Neutrophil (primary cell): ENCODE measurements around the gene CACNA2D1.

Experiments used
- H3K27ac ChIP-seq: fragments of 200-600 bp; sonication (generic); 2 replicates; pipeline ENCODE4 v1.5.1; 2016; ENCODE audit warnings: mild to moderate bottlenecking, moderate library complexity
- H3K27me3 ChIP-seq: fragments of 200-600 bp; sonication (generic); 2 replicates; pipeline ENCODE4 v1.6.0; 2016; ENCODE audit warnings: mild to moderate bottlenecking
- H3K36me3 ChIP-seq: fragments of 200-600 bp; sonication (generic); 2 replicates; pipeline ENCODE4 v1.5.1; 2017
- H3K4me1 ChIP-seq, 2 experiments: fragments of 200-600 bp in 1 of 2; sonication (generic) in 1 of 2; 1 replicate in 1 of 2; 2 replicates in 1 of 2; pipeline versions ENCODE4 v1.5.1 to v1.6.1; 2013 to 2016; ENCODE audit warnings: low read depth in 1 of 2, low read length in 1 of 2, mild to moderate bottlenecking in 1 of 2, moderate library complexity in 1 of 2; ENCODE audit not compliant: control insufficient read depth in 1 of 2, insufficient read depth in 1 of 2
- H3K4me3 ChIP-seq, 2 experiments: fragments of 200-600 bp in 1 of 2; sonication (generic) in 1 of 2; 1 replicate in 1 of 2; 2 replicates in 1 of 2; pipeline ENCODE4 v1.5.1; 2013 to 2016; ENCODE audit warnings: low read depth in 1 of 2, low read length in 1 of 2, mild to moderate bottlenecking in 1 of 2, moderate library complexity in 1 of 2
- H3K9me3 ChIP-seq: fragments of 200-600 bp; sonication (generic); 2 replicates; pipeline ENCODE4 v1.5.1; 2016
- TF ChIP-seq, protein P1 (sequence below): fragments of 200-600 bp; sonication (generic); IDR thresholded peaks from 2 replicates; pipeline ENCODE4 v1.5.1; 2016; ENCODE audit warnings: antibody characterized with exemption

Gene CACNA2D1

DNA sequence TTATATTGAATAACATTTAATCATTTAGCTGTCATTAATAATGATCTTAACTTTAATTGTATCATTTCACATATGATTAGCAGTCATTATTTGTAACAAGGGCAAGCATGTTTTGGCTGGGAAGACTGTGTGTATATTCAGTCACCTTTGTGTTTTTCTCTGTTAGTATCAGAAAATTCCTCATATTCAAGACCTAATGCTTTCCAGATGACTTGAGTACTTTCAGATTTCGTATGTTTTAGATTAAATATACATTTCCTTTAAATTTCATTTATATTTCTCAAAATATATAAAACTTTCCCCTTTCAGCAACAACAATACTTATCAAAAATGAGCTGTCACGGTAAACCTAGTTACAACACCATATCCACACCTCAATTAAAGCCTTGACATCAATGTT is 6.3 kb upstream of the CACNA2D1 start:
- TF ChIP-seq, protein P1, sequence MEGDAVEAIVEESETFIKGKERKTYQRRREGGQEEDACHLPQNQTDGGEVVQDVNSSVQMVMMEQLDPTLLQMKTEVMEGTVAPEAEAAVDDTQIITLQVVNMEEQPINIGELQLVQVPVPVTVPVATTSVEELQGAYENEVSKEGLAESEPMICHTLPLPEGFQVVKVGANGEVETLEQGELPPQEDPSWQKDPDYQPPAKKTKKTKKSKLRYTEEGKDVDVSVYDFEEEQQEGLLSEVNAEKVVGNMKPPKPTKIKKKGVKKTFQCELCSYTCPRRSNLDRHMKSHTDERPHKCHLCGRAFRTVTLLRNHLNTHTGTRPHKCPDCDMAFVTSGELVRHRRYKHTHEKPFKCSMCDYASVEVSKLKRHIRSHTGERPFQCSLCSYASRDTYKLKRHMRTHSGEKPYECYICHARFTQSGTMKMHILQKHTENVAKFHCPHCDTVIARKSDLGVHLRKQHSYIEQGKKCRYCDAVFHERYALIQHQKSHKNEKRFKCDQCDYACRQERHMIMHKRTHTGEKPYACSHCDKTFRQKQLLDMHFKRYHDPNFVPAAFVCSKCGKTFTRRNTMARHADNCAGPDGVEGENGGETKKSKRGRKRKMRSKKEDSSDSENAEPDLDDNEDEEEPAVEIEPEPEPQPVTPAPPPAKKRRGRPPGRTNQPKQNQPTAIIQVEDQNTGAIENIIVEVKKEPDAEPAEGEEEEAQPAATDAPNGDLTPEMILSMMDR: no peak
- Histone ChIP-seq H3K4me1 (no peaks in the 10 kb centered on the region), H3K27ac (no peak overlapping the region)

DNA sequence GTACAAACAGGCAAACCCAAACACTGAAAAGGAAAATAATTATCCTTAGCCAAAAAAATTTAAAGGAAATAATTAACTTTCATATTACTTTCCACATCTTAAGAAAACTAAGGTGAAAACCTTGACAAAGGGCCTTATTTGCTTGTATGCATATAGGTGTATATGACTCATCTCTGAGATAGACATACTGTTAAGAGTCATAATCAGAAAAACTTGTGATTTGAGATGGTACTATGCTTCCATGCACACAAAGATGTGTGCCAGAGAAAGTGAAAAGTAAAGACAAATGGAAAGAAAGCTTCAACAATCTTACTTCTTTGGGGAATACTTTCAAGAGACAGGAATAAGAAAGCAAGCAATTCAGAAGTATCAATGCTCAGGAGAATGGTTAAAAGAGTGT is 3.3 kb upstream of the CACNA2D1 start:
- H3K36me3 ChIP-seq: no peaks in the 10 kb centered on the region
- no peaks in the 10 kb centered on the region for H3K4me1 ChIP-seq
- peaks cover 63% of the 10 kb centered on the region for H3K27me3 ChIP-seq
- TF ChIP-seq, protein P1: no peak
- H3K9me3 ChIP-seq: no peaks in the 10 kb centered on the region
- H3K4me3 ChIP-seq: no peak overlapping the region
- no peak overlapping the region for H3K27ac ChIP-seq

More for the DNA sequence above, 6.3 kb upstream of the CACNA2D1 start:
- Histone ChIP-seq H3K27me3 (peaks cover 32% of the 10 kb centered on the region), H3K4me3 (no peak overlapping the region), H3K9me3 (no peaks in the 10 kb centered on the region), H3K36me3 (no peaks in the 10 kb centered on the region)

DNA sequence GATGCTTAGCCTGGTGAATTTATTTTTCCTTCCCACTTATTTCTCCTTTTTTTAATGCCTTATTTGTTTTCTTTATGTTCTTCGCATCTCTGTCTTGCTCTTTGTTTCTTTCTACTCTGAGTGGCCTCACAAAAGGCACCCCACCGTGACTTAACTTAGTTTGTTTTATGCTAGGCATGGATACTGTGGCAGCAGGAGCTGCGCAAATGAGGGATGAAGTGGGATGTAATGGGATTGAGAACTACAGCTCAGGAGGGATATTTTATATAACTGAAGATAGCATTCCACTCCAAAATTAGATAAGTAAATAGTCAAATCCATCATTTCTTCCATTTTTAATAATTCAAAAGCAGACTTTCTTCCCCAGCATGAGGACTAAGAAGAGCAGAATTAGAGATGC is 1.7 kb upstream of the CACNA2D1 start:
- Histone ChIP-seq H3K4me3 (no peak overlapping the region), H3K36me3 (no peaks in the 10 kb centered on the region), H3K27me3 (peaks cover 79% of the 10 kb centered on the region), H3K27ac (no peak overlapping the region), H3K4me1 (no peaks in the 10 kb centered on the region), H3K9me3 (no peaks in the 10 kb centered on the region)
- TF ChIP-seq, protein P1: no peak

- Histone ChIP-seq H3K27me3 (peaks cover 88% of the 10 kb centered on the region), H3K4me1 (no peaks in the 10 kb centered on the region), H3K4me3 (no peak overlapping the region), H3K27ac (no peak overlapping the region), H3K36me3 (no peaks in the 10 kb centered on the region), H3K9me3 (no peaks in the 10 kb centered on the region)
- TF ChIP-seq, protein P1: no peak
Observed at GRCh38 chr7:82444220-82444909, 788 bp upstream of the CACNA2D1 start.

GRCh38 chr7:82443036-82443546 is 486 bp downstream of the CACNA2D1 start:
- no peaks in the 10 kb centered on the region for H3K4me1 ChIP-seq

More at GRCh38 chr7:82443036-82443546, 486 bp downstream of the CACNA2D1 start:
- Histone ChIP-seq H3K4me3 (peak overlapping the region in 1 of 2 experiments; percentile 16), H3K27ac (no peak overlapping the region), H3K27me3 (peaks cover 91% of the 10 kb centered on the region), H3K36me3 (no peaks in the 10 kb centered on the region), H3K9me3 (no peaks in the 10 kb centered on the region)
- TF ChIP-seq, protein P1: no peak
